Fibroblast of villous mesenchyme (primary cell): ENCODE data around the gene RBPMS2. TPM values are rescaled to one million over a fixed set of nuclear protein-coding genes. Genes with fewer than 3 reads are reported as not detected.
A peak's percentile ranks its signal among the peaks of the same experiment; 100 is the strongest.
"Not testable (repeated sequence)": the region's sequence is repeated elsewhere in the genome, so short reads cannot be mapped to it uniquely, and the experiment has no call there.

Source experiments
- DNase-seq: peaks from one replicate; pipeline ENCODE4 v3.0.0-alpha.2; 2010; ENCODE audit warnings: low read depth
- H3K4me3 ChIP-seq: 2 replicates; pipeline ENCODE4 v1.5.1; 2011; ENCODE audit warnings: low read depth, mild to moderate bottlenecking, low read length
- CTCF ChIP-seq: IDR thresholded peaks from 2 replicates; pipeline ENCODE4 v1.5.1; 2012; ENCODE audit warnings: low read depth, mild to moderate bottlenecking, low read length; ENCODE audit not compliant: insufficient read depth
- total RNA-seq: library from RNA; depleted of rRNA; stranded (reverse); fragments of >200 nt; gene quantifications from 2 replicates; pipeline ENCODE4 v1.2.3, GENCODE V29; 2012

RBPMS2 gene
- under 0.01 TPM in 1 of 2 replicates, not detected in the other for total RNA-seq

- DNase-seq, result peak; percentile 22
- no peak for TF ChIP-seq CTCF
- H3K4me3 ChIP-seq, result peak within 1 kb of the TSS; percentile 62
These were observed at the start of gene RBPMS2 for GRCh38 chr15:64775551-64776401. TSS of gene RBPMS2 (minus strand) at chr15:64775589. CDS start at chr15:64775319, 270 bp downstream.

GRCh38 chr15:64824929-64825430, 49.6 kb upstream of the RBPMS2 start:
- no peak for DNase-seq
- H3K4me3 ChIP-seq, result peak overlapping the region; percentile 70
- TF ChIP-seq CTCF, result no peak

DNA sequence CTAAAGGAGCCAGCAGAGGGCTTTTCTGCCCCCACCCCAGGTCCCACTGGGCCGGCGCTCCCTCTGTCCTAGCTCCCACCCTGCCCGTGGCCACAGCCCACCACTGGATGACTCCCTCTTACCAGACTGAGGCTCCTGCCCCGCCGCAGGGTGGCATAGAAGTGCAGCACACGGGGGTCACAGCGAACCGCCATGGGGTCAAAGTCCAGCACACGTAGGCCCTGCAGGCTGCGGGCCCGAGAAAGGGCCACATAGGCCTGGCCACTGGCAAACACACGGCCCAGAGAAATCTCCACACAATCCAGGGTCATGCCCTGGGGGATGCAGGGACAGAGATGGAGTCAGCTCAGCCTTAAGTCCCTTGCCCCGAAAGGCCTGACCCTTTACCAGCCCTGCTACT, 41.1 kb upstream of the RBPMS2 start:
- H3K4me3 ChIP-seq, result no peak overlapping the region
- TF ChIP-seq CTCF, result no peak
- no peak for DNase-seq

DNA sequence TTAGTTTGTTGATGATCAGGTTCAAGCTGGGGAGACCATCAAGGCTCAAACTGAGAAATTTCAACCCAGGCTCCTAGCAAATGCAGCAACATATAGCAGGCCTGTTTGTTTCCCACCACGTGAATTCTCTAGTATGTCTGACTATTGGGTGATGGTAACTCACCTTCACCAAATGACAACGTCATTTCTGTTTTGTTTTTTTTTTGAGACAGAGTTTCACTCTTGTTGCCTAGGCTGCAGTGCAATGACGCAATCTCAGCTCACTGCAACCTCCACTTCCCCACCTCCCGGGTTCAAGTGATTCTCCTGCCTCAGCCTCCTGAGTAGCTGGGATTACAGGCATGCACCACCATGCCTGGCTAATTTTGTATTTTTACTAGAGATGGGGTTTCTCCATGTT, 39.6 kb upstream of the RBPMS2 start:
- DNase-seq, result not testable (repeated sequence)

DNA sequence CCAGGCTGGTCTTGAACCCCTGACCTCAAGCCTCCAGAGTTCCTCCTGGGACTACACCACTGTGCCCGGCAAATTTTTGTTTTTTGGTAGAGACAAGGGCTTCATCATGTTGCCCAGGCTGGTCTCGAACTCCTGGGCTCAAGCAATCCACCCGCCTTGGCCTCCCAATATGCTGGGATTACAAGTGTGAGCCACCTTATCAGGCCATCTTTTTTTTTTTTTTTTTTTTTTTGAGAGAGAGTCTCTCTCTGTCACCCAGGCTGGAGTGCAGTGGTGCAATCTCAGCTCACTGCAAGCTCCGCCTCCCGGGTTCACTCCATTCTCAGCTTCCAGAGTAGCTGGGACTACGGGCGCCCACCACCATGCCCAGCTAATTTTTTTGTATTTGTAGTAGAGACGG, 38.9 kb upstream of the RBPMS2 start:
- not testable (repeated sequence) for DNase-seq

More for the DNA sequence above, 39.6 kb upstream of the RBPMS2 start:
- not testable (repeated sequence) for H3K4me3 ChIP-seq

DNA sequence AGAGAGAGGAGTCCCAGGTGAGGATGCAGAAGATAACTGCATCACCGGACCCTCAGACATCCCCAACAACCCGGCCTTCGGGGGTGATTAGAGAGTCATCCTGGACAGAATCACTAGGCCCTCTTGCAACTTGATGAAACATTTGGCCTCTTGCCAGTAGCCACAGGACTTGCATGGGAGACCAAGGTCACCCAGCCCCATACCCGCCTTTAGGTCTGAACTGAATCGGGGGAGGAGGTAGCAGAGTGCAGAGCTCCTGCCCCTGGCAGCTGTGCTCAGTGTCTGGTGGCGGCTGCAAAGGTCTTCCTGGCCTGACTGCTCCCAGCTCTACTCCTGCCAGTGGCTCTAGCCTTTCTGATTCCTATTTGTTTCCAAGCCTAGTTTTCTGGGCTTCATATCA, 37.7 kb upstream of the RBPMS2 start:
- H3K4me3 ChIP-seq, result no peak overlapping the region
- DNase-seq, result peak; percentile 45
- no peak for TF ChIP-seq CTCF

More for the DNA sequence above, 38.9 kb upstream of the RBPMS2 start:
- not testable (repeated sequence) for H3K4me3 ChIP-seq

DNA sequence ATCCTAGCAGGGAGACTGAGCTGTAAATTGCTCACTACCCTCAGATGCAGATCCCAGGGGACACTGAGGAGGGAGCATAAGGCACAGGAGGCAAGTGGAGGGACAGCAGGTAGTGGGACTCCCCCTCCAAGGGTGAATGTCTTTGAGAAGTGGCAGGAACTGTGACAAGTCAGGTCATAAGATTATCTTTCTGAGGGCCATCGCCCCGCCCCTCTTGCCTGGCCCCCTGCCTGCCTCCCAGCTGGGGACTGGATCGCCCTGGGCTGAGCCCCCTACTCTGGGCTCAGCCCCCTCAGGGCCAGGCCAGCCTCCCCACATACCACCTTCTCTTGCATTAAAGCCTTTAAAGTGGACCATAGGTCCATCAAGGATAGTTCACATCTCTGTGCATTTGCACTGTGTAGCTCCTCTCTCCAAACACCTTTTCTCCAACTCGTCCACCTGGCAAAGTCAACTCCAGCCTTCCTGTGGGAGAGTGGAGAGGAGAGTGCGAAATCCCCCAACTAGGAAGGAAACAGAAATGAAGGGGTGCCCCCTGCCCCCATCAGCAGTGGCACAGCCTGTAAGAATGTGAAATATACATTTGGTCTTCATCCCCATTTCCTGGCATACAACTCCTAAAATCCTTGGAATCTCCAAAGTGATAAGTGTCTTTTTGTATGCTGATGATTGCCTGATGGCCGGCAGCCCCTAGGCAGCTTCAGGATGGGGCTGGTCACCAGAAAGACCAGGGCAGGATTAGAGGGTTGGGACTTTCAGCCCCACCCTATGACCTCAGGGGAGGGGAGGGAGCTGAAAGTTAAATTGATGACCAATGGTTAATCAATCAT, 35.3 kb upstream of the RBPMS2 start:
- no peak overlapping the region for H3K4me3 ChIP-seq
- no peak for DNase-seq
- TF ChIP-seq CTCF, result no peak
